Esophagus muscularis mucosa (tissue), 4 donors: Measurements from ENCODE around the gene ADGRG1. TPM values are rescaled to one million over a fixed set of nuclear protein-coding genes. Genes with fewer than 3 reads are reported as not detected.

Experiments used
- DNase-seq: peaks from one replicate; pipeline ENCODE4 v3.0.0-alpha.2; 2017; ENCODE audit errors: extremely low spot score
- H3K27ac ChIP-seq, 4 donors: fragments of 200-600 bp; sonication (generic); replicated peaks in 1 of 4; 1 replicate in 3 of 4; 2 replicates in 1 of 4; pipeline ENCODE4 v1.5.1; 2016 to 2019; ENCODE audit warnings: mild to moderate bottlenecking in 1 of 4
- H3K27me3 ChIP-seq, 4 donors: fragments of 200-600 bp; sonication (generic); one replicate each; pipeline versions ENCODE4 v1.5.1 to v1.6.0; 2016 to 2019
- H3K36me3 ChIP-seq, 4 donors: fragments of 200-600 bp; sonication (generic); one replicate each; pipeline ENCODE4 v1.5.1; 2016 to 2019
- H3K4me1 ChIP-seq, 4 donors: fragments of 200-600 bp; sonication (generic); one replicate each; pipeline ENCODE4 v1.5.1; 2016 to 2019
- H3K4me3 ChIP-seq, 4 donors: fragments of 200-600 bp; sonication (generic); 1 replicate in 2 of 4; 2 replicates in 2 of 4; pipeline ENCODE4 v1.5.1; 2016 to 2019; ENCODE audit warnings: mild to moderate bottlenecking in 4 of 4, moderate library complexity in 1 of 4
- H3K9me3 ChIP-seq, 4 donors: fragments of 200-600 bp; sonication (generic); 1 replicate in 3 of 4; 2 replicates in 1 of 4; pipeline ENCODE4 v1.5.1; 2016 to 2019
- CTCF ChIP-seq, 3 experiments: fragments of 200-600 bp in 2 of 3; fragments of 450-650 bp in 1 of 3; sonication (generic) in 2 of 3; IDR thresholded peaks; one replicate each; pipeline ENCODE4 v1.5.1; 2017 to 2019; ENCODE audit warnings: antibody characterized with exemption in 3 of 3, mild to moderate bottlenecking in 2 of 3, moderate library complexity in 1 of 3
- EP300 ChIP-seq: sonication (generic); formaldehyde crosslinking; IDR thresholded peaks from one replicate; pipeline ENCODE4 v1.6.1; 2017; ENCODE audit warnings: antibody characterized with exemption
- POLR2A ChIP-seq: fragments of 450-650 bp; IDR thresholded peaks from one replicate; pipeline ENCODE4 v1.6.1; 2017; ENCODE audit warnings: antibody characterized with exemption, moderate library complexity, mild to moderate bottlenecking, low read depth
- POLR2AphosphoS5 ChIP-seq, 2 donors: sonication (generic); formaldehyde crosslinking; IDR thresholded peaks; one replicate each; pipeline ENCODE4 v1.6.1; 2017; ENCODE audit warnings: antibody characterized with exemption in 2 of 2
- WGBS: methylation state at CpG from one replicate; pipeline ENCODE4 v1.1.5; 2018; 5-methylcytosine and 5-hydroxymethylcytosine counted together
- intact Hi-C: fragments of 100-400 bp; cut with DNase I; formaldehyde crosslinking; loops from one replicate; pipeline ENCODE4 v1.15.1; 2023
- total RNA-seq, 4 donors: library from RNA; depleted of rRNA; stranded (reverse); fragments of >200 nt; gene quantifications; one replicate each; pipeline versions ENCODE4 v1.1.0 to v1.2.1, GENCODE V29; 2016

The ADGRG1 gene
- total RNA-seq, 4 donors from 2014 or later = 17.4 to 21.4 (median 19.1) TPM

- DNase-seq = no peak
- Histone ChIP-seq H3K27me3 (peaks cover 0 to 57% (median 0%) of the 10 kb centered on the region in 4 donors), H3K27ac (peak overlapping the region; percentile 55 to 68 (median 60)), H3K36me3 (peaks cover 0 to 26% (median 3%) of the 10 kb centered on the region in 4 donors), H3K9me3 (no peaks in the 10 kb centered on the region), H3K4me1 (peaks cover 24 to 46% (median 38%) of the 10 kb centered on the region in 4 donors), H3K4me3 (no peak overlapping the region)
- intact Hi-C loops = loop anchor here (5.0 kb wide), 2 partner anchors 54 to 69 kb away; no protein-coding TSS in a partner anchor
- WGBS = 85% methylated on average over 13 of the region's 14 CpGs
- no peak for TF ChIP-seq POLR2AphosphoS5 (IDR thresholded peaks at IDR 0.05)
- no peak for TF ChIP-seq EP300
- no peak for TF ChIP-seq POLR2A
- no peak for TF ChIP-seq CTCF (IDR thresholded peaks at IDR 0.05)
Measured at GRCh38 chr16:57646388-57647039, 18.1 kb downstream of the ADGRG1 start.

GRCh38 chr16:57647136-57647875 is 18.9 kb downstream of the ADGRG1 start:
- Histone ChIP-seq H3K4me1 (peaks cover 24 to 46% (median 38%) of the 10 kb centered on the region in 4 donors), H3K36me3 (peaks cover 0 to 33% (median 4%) of the 10 kb centered on the region in 4 donors), H3K27me3 (peaks cover 0 to 63% (median 0%) of the 10 kb centered on the region in 4 donors), H3K9me3 (no peaks in the 10 kb centered on the region), H3K4me3 (no peak overlapping the region), H3K27ac (peak overlapping the region; percentile 55 to 68 (median 60))
- whole genome bisulfite sequencing = 58% methylated on average over 10 of the region's 10 CpGs
- no peak for DNase-seq
- no peak for TF ChIP-seq CTCF (IDR thresholded peaks at IDR 0.05)
- no peak for TF ChIP-seq POLR2A
- TF ChIP-seq POLR2AphosphoS5 (IDR thresholded peaks at IDR 0.05) = no peak
- no peak for TF ChIP-seq EP300
- intact Hi-C loops = loop anchor here (5.0 kb wide), 2 partner anchors 55 to 70 kb away; no protein-coding TSS in a partner anchor

GRCh38 chr16:57648125-57648524 is 19.7 kb downstream of the ADGRG1 start:
- WGBS = 56% methylated on average over 3 of the region's 5 CpGs
- DNase-seq = no peak
- intact Hi-C loops = loop anchor here (5.0 kb wide), 2 partner anchors 56 to 71 kb away; no protein-coding TSS in a partner anchor
- peaks cover 0 to 42% (median 4%) of the 10 kb centered on the region in 4 donors for H3K36me3 ChIP-seq
- no peaks in the 10 kb centered on the region for H3K9me3 ChIP-seq
- TF ChIP-seq POLR2A (no peak), EP300 (no peak), POLR2AphosphoS5 (IDR thresholded peaks at IDR 0.05) (no peak), CTCF (IDR thresholded peaks at IDR 0.05) (no peak)
- peak overlapping the region; percentile 55 to 68 (median 60) for H3K27ac ChIP-seq
- H3K27me3 ChIP-seq = peaks cover 0 to 64% (median 0%) of the 10 kb centered on the region in 4 donors
- H3K4me1 ChIP-seq = peaks cover 22 to 41% (median 32%) of the 10 kb centered on the region in 4 donors
- H3K4me3 ChIP-seq = no peak overlapping the region

DNA sequence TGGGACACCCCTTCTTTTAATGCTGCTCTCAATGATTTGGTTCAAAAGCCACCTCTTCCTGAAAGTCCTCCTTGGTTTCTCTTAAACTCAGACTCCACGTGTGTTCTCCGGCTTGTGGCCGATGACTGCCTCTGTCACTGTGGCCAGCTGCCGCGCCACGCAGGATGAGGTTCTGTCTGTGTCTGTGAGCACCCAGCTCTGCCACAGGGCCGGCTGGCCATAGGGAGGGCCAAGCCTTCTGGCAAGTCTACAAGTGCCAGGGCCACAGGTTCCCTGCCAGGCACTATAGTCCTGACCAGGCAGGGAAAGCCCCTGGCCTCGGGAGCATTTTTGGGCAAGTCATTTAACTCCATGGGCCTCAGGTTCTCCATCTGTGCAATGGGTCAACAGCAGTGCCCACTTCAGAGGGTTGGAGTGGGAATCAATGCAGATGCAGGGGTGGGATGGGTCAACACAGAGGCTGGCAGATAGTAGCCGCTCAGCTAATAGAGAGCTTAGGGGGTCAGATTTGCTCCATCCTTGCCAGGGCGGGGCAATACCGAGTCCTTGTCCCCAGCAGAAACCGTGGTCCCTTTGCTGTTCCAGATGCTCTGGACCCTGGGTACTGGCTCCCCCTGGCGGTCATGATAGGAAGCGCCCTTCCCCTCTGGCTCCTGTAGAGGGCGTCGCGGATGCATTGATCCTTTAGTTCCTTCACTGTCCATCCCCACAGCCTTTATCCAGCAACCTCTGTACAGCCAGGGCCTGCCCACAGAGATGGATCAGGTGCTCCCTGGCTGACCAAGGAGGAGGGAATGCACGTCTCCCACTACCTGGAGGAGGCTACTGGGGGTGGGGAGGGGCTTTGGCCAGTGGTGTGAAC is 20.4 kb downstream of the ADGRG1 start:
- WGBS = 81% methylated on average over 4 of the region's 18 CpGs
- Histone ChIP-seq H3K4me3 (no peak overlapping the region), H3K9me3 (no peaks in the 10 kb centered on the region), H3K27me3 (peaks cover 0 to 68% (median 0%) of the 10 kb centered on the region in 4 donors), H3K4me1 (peaks cover 17 to 34% (median 25%) of the 10 kb centered on the region in 4 donors), H3K27ac (peak overlapping the region in 1 of 4 donors; percentile 59), H3K36me3 (peaks cover 0 to 48% (median 4%) of the 10 kb centered on the region in 4 donors)
- intact Hi-C loops = loop anchor here (5.0 kb wide), 2 partner anchors 57 to 72 kb away; no protein-coding TSS in a partner anchor
- TF ChIP-seq EP300 (no peak), CTCF (IDR thresholded peaks at IDR 0.05) (peak in 2 of 3 experiments; percentile 93 to 97), POLR2A (no peak), POLR2AphosphoS5 (IDR thresholded peaks at IDR 0.05) (peak in 1 of 2 donors; percentile 43)
- DNase-seq = no peak
